NOMO-1 (cell line): ENCODE measurements around the gene EPHA2.

Source experiments
- DNase-seq, 2 experiments: peaks; one replicate each; lab custom pipeline; 2025; ENCODE audit not compliant: unreplicated experiment in 2 of 2; lab: John Stamatoyannopoulos, UW

EPHA2 gene

DNA sequence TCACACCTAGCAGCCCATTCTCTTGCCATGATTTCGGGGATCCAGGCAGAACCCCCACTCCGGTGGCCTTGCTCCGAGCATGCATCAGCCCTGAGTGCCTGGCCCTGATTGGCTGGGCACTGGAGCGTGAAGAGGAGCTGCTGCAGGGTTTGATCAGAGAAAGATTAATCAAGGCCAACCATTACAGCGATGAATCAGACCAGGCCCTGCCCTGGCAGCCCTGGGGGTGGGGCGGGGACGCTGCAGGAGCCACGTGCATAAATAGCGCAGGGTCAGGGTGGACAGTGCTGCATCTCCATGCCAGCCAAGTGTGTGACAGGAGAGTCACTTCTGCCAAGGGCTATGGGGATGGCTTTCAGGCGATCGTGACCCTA is 79.0 kb downstream of the EPHA2 start:
- DNase-seq = no peak

GRCh38 chr1:16076031-16076864 is 79.6 kb downstream of the EPHA2 start:
- DNase-seq = no peak

DNA sequence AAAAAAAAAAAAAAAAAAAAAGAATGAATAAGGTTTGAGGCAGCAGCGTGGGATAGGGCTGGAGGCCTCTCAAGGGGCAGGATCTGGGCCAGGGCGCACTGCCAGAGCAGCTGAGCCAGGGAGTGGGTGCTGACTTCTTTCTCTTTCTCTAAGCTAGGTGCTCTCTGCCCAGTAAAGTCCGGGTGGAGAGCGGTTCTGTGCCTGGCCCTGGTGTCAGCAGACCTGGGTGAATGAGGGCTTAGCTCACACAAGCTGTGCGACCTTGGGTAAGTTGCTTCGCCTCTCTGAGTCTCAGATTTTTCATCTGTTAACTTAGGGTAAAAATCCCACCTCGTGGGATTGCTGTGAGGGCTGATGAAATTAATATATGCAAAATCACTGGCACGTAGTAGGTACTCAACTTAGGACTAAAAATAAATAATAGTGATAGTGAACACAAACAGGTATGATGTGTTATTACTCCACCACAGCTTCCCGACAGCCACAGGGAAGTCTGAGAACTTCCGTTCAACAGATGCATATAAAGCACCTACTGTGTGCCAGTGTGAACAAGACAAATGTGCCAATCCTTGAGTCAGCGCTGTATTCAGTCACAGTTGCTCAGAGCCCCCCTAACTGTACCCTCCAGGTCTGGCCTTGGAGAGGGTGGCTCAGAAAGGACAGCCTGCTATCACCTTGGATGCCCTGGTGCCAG is 80.4 kb downstream of the EPHA2 start:
- DNase-seq = no peak
